ENCODE data around the gene DNAI2.

The DNAI2 gene

DNA sequence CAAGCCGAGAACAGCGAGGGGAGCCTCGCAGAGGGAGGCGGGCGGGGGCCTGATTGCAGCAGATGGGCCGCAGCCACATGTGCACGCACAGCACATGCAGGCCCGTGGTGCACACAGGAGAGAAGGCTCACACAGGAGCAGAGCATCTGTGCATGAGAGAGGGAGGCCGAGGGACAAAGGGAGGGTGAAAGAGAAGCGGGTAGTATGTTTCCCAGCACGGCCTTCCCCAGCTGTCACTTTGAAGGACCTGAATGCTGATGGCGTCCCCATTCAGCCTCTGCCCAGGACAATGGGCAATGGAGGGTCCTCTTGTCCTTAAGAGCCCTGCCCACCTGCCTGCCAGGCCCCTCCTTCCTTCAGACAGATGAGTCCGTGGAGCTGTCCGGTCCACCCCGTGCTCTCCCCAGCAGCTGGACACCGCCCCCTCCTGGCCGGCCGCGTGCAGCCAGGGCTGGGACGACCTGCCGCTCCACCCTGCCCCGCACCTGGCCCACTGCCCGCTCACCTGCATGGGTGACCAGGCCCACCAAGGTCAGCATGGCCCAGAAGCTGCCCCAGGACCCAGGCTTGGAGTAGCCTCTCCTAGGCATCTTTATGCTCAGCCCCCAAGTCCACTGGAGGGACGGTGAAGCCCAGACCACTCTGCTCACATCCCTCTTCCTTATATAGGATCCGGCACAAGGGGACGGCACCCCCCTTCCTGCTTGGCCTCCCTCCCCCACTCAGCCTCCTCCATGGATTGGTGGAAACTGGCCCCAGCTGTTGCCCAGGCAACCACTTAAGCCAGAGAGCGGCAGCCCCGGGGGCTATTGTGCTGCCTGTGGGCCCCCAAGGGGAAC, 87.4 kb downstream of the DNAI2 start, which contains the start of gene BTBD17:
TSS of gene BTBD17 (minus strand) at position 639 of the 839 bp plus-strand sequence. CDS start at position 590, 49 bp downstream.
- no peak for DNase-seq (ENCODE audit: low spot score)

DNA sequence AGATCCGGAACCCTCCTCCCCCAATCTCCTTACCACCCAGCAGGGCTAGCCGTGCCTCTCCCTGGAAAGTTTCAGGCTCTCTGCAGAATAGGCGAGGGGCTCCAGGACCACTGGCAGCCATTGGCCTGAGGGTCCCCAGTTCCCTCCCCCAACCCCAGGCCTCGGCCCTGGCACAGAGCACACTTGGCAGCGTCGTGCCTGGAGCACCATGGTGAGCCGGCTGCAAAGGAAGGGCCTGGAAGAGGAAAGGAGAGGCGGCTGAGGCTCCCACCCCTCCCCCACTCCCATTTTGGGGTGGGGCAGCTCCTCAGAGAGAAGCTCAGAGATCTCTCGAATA, 88.0 kb downstream of the DNAI2 start:
- DNase-seq (ENCODE audit: low spot score): no peak

DNA sequence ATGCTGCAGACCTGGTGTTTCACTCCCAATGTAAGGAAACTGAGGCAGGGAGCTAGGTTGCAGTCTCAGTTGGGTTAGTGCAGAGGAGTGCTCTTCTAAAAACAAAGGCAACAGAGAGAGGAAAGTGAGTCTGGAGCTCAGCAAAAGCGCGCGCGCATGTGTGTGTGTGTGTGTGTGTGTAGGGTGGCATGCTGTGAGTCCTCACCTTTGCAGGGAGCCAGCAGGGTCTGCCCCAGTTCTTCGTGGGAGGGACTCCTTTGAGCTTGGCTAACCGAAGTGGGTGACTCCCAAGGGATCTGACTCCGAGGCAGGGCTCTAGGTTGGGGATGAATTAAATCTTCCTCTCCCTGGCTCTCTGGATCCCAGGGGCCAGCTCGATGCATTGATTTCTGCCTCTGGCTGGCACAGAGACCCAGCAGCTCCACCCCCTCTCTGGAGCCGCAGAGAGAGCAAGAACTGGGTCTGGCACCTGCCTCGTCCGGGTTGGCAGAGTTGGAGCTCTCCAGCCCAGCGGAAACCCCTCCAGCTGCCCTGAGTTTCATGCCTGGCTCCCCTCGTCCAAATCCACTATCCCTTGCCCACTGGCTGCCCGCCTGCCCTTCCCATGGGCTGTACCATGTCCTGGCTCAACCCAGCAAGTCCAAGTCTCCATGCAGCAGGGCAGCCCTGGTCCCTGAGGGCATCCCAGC, 88.9 kb downstream of the DNAI2 start:
- DNase-seq (ENCODE audit: low spot score): no peak

All from hepatic stellate cell (primary cell).